ENCODE measurements around the gene LRRTM3. TPM values are rescaled to one million over a fixed set of nuclear protein-coding genes. Genes with fewer than 3 reads are reported as not detected.
A peak's percentile ranks its signal among the peaks of the same experiment; 100 is the strongest.

Gene LRRTM3
- total RNA-seq, 6 experiments from 2014 or later = not detected

- Histone ChIP-seq H3K4me3 (no peak overlapping the region), H3K9me3 (no peaks in the 10 kb centered on the region), H3K27ac (no peak overlapping the region), H3K4me1 (no peaks in the 10 kb centered on the region), H3K36me3 (no peaks in the 10 kb centered on the region), H3K27me3 (no peaks in the 10 kb centered on the region)
- DNase-seq = no peak
- intact Hi-C loops (cut with DNase I) = no loop called here
- TF ChIP-seq POLR2A (IDR thresholded peaks at IDR 0.05) = no peak
- TF ChIP-seq CTCF (IDR thresholded peaks at IDR 0.05) = no peak
- 69% methylated on average over 1 of the region's 1 CpG for WGBS (ENCODE audit: insufficient coverage, low coverage, low lambda C conversion rate, missing lambda C conversion rate)
- peak in 1 of 4 donors; percentile 23 for ATAC-seq
Measured at GRCh38 chr10:66990143-66990830, 64.5 kb downstream of the LRRTM3 start.

- no peaks in the 10 kb centered on the region for H3K4me1 ChIP-seq
- H3K9me3 ChIP-seq = no peaks in the 10 kb centered on the region
- H3K36me3 ChIP-seq = no peaks in the 10 kb centered on the region
- TF ChIP-seq CTCF (IDR thresholded peaks at IDR 0.05) (no peak), POLR2A (IDR thresholded peaks at IDR 0.05) (no peak)
- no peak overlapping the region for H3K27ac ChIP-seq
- H3K27me3 ChIP-seq = no peaks in the 10 kb centered on the region
- H3K4me3 ChIP-seq = no peak overlapping the region
- ATAC-seq (no peak), DNase-seq (no peak)
- 71% methylated on average over 1 of the region's 1 CpG for WGBS (ENCODE audit: insufficient coverage, low coverage, low lambda C conversion rate, missing lambda C conversion rate)
- intact Hi-C loops (cut with DNase I) = no loop called here
Measured at GRCh38 chr10:66996996-66997395, 71.2 kb downstream of the LRRTM3 start.

GRCh38 chr10:66999762-67000545, 74.1 kb downstream of the LRRTM3 start:
- Histone ChIP-seq H3K4me3 (no peak overlapping the region), H3K27ac (no peak overlapping the region), H3K9me3 (no peaks in the 10 kb centered on the region), H3K27me3 (no peaks in the 10 kb centered on the region), H3K36me3 (no peaks in the 10 kb centered on the region), H3K4me1 (no peaks in the 10 kb centered on the region)
- intact Hi-C loops (cut with DNase I) = no loop called here
- 97% methylated on average over 3 of the region's 3 CpGs for WGBS (ENCODE audit: insufficient coverage, low coverage, low lambda C conversion rate, missing lambda C conversion rate)
- DNase-seq (no peak), ATAC-seq (no peak)
- no peak for TF ChIP-seq CTCF (IDR thresholded peaks at IDR 0.05)
- no peak for TF ChIP-seq POLR2A (IDR thresholded peaks at IDR 0.05)

GRCh38 chr10:67004690-67005089, 78.9 kb downstream of the LRRTM3 start:
- TF ChIP-seq POLR2A (IDR thresholded peaks at IDR 0.05) (no peak), CTCF (IDR thresholded peaks at IDR 0.05) (no peak)
- 40% methylated on average over 2 of the region's 2 CpGs for WGBS (ENCODE audit: insufficient coverage, low coverage, low lambda C conversion rate, missing lambda C conversion rate)
- intact Hi-C loops (cut with DNase I) = no loop called here
- no peaks in the 10 kb centered on the region for H3K36me3 ChIP-seq
- ATAC-seq (no peak), DNase-seq (no peak)
- H3K27ac ChIP-seq = no peak overlapping the region
- H3K27me3 ChIP-seq = no peaks in the 10 kb centered on the region
- no peaks in the 10 kb centered on the region for H3K9me3 ChIP-seq
- H3K4me1 ChIP-seq = no peaks in the 10 kb centered on the region
- H3K4me3 ChIP-seq = no peak overlapping the region
